ENCODE measurements around the gene ALX4.

Gene ALX4

GRCh38 chr11:44267006-44267749, 42.8 kb downstream of the ALX4 start:
- no peak for DNase-seq

GRCh38 chr11:44266056-44266780, 43.7 kb downstream of the ALX4 start:
- DNase-seq, result no peak

GRCh38 chr11:44264761-44265160, 45.2 kb downstream of the ALX4 start:
- DNase-seq, result no peak

- DNase-seq, result no peak
Measured at GRCh38 chr11:44264438-44264749, 45.5 kb downstream of the ALX4 start.

DNA sequence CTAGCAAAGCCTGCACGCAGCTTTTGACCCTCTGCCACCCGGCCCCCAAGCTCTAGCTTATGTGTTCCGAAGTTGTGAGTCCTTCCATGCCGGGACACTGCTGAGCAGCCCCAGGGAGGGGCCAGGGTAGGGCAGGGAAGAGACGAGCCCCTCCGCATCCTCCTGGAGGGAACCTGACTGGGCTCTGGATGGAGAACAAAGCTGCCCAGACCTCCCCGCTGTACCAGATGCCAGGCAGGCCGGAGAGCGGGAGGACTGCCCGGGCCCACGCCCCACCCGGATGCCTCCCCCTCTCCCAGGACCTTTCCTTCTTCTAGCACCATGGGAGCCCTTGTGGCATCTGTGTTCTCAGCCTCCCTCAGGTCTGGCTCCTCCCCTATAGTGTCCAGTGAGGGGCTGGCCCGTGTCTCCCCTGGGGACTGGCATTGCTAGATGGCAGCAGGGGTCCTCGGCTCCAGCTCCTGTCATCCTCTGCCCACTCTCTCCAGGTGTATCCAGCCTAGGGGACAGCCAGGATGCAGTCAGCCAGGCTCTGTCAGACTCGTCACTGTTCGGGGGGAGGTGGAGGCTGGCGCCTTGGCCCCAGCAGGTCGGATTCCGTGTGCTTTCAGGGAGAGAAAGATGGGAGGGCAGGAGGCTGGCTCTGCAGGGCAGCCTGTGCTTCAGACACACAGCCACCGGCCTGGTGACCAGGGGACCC, 46.1 kb downstream of the ALX4 start:
- DNase-seq, result no peak

DNA sequence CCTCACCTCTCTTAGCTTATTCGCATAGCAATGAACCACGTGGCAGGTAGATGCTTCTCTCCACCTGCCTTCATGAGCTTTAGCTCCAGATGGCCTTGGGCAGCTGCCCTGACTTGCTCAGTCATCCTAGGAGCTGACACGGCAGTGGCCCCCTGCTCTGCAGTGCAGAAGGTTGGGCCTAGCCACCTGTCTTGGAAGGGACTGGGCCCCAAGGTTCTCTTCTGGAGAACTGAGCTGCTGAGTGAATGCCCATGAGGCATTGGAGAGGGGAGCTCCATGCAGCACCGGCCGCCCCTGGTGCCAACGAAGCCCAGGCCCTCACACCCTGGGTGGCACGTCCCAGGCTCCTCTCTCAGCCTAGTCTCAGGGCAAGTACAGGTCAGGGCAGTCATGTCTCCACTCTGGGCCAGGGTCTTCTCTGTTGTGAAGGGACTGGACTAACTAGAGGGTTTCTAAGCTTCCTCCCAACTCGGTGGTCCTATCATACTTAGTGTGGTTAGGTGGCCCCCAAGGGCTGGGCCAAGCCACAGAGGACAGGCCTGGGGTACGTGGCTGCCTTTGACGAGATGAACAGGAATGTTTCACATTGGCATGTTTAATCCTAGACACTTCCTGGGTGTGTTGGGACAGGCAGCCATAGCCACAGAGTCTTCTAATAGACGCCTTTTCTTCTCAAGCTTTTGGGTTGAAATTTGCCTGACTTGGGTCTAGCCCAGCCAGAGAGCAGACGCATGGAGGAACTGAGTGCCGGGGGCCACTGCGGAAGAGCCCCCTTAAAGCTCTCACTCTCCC, 47.9 kb downstream of the ALX4 start:
- DNase-seq, result no peak

DNA sequence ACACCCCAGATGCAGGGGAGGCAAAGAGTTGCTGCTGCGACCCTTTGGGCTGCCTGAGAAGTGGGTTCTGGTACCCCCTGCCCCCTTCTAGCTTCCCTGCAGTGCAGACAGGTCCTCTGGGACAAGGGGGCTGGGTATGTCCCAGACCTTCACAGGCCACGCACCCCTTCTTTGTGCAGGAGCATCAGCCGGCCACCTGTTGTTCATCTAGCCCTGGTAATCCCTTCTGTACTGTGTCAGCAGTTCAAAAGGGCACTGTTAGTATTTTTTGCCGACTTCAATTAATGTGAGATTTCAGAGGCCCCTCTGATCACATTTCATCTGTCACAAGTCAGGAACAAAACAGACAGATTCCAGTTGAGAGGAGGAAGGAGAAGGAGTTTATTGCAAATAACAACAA, 49.9 kb downstream of the ALX4 start:
- DNase-seq, result no peak

DNA sequence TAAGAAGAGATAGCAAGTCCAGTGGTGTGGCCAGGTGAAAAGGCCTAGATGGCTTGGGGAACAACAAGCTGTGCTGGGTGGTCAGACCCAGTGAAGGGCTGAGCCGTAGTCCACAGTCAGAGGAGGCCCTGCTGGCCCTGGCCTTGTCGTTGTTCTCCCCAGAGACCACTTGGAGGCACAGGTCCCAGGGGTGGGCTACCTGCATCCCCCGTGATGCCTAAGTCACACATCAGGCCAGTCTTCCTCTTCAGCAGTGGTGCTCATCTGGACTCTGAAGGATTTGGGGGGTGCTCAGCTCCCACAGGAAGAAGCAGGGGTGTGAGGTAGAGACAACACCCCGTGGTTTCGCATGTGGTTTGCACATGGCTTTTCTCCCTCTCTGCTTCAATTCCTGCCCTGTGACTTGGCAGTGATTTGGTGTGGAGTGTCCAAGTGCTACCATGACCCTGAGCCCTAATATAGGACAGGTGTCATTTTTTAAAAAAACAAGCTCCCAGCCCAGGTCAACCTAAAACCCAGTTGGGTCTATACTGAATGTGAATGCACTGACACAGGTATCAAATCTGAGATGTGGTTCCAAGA, 51.0 kb downstream of the ALX4 start:
- DNase-seq, result no peak

GRCh38 chr11:44258190-44258489, 51.8 kb downstream of the ALX4 start:
- DNase-seq, result no peak

DNA sequence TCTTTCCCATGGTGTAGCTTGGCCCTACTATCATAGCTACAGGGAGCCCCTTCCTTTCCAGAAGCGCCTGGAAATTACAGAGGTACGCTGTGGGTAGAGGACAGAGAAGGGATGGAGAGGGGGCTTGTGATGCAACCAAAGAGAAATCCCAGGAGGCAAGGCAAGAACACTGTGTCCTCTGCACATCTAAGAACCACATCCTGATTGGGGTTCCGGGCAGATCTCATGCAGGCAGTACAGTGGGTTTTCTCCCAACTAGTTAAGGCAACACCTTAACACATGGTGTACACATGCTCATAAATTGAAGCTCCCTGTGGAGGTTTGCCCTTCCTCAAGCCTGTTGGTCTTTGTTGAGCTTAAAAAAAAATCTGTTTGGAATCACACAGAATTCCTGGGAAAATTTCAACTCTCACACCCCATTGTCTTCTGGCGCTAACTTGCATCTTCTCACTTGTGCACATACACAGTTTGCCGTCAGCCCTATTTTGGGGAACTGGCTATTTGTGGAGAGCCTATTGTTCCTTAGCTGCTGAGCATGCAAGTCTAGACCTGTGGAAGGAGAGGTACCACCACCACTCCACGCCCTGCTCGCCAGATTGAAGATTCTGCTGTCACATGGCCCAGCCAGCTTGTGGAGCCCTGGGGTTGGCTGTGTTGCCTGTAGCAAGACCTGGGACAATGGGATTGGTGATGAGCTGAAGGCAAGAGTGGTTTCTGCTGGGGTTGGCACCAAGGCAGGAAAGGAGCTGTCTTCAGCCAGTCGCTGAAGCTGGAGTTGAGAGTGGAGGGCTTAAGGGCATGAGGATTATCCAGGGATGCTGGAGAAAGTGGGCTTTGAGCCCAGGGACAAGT, 52.4 kb downstream of the ALX4 start:
- no peak for DNase-seq

DNA sequence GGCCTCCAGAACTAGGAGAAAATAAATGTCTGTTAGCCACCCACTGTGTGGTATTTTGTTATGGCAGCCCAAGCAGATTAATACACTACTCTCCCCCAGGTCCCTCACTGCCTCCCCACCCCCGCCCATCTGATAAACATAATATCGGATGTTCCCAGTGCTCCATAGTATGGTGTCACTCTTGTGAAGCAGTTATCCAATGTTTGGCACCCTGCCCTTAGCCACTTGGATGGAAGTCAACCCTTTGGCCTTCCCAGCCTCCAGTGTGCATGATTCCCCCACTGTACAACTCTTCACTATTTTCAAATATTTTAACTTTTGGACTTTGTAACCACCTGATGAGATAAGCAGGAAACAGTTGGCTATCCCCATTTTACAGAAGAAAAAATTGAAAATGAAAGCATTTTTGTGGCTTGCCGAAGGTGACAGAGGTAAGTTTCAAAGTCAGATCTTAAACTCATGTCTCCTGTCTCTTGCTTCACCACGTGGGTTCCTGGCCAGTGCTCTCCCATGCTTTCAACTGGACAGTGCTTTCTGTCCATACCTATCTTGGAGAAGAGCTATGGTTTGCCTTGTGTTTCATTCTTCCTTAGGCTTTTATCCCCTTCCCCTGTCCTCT, 53.2 kb downstream of the ALX4 start:
- no peak for DNase-seq

DNA sequence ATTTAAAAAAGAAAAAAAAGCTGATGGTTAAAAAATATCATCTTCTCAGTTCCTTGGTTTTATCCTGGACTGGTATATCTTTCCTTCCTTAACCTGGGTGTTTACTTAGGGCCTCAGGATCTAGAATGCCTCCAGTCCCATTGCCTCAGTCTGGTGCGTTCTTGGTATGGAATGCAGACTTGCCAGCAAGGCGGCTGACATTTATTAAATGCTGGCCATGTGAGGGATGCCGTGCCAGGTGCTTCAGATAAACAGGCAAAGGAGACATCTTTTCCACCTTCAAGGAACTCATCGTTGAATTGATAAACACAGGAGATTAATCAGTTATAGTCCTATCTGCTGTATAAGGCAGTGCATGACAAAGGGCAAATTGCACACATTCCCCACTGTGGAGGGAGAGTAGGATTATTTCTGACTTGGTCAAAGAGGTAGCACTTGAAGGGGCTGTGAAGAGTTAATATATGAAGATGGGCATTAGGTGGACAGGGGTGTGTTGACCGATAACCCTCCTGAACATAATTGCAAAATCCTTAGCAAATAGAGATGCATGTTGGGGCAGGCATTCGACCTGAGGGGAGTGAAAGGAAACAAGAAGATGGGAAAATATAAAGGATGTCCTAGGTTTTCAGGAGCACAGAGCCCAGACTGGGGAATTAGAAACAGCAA, 54.4 kb downstream of the ALX4 start:
- no peak for DNase-seq

DNA sequence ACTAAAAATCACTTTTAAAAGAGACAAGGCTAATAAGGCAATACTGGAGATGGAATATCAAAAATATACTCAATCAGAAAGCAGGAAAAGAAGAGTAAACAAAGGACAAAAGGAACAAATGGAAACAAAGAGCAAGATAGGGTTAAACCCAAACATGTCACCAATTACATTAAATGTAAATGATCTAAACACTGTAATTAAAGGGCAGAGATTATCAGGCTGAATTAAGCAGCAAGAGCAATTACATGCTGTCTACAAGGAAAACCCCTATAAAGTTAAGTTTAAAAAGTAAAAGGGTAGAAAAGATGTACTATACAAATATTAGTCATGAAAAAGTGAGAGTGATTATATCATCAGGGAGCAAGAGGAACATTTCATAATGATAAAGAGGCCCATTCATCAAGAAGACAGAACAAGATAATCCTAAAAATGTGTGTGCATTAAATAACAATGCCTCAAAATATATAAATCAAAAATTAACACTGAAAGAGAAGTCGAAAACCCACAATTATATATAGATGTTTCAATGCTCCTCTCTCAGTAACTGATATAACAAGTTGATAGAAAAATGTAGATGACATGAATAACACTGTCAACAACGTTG, 56.8 kb downstream of the ALX4 start:
- no peak for DNase-seq

- no peak for DNase-seq
Measured at GRCh38 chr11:44250421-44250820, 59.5 kb downstream of the ALX4 start.

GRCh38 chr11:44248109-44248508, 61.8 kb downstream of the ALX4 start:
- DNase-seq, result no peak

GRCh38 chr11:44247508-44247907, 62.4 kb downstream of the ALX4 start:
- no peak for DNase-seq

DNA sequence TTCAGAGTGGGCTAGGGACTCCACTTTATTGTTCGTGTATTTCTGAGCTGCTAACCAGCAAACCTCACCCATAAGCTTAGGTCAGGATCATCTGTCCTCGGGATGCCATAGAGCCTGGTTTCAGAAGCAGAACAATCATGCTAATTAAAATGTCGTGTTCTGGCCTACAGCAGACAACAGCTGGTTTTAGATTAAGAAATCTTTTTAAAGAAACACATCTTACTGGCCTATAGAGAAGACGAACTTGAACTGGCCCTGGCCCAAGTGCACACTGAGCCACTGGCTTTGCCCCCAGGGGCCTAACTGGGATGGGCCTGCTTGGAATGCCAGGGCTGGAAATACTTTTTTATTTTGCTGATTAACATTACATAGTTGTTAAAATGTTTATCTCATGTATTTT, 63.2 kb downstream of the ALX4 start:
- no peak for DNase-seq

- no peak for DNase-seq
Measured at GRCh38 chr11:44244639-44245310, 65.2 kb downstream of the ALX4 start.

GRCh38 chr11:44243595-44244343, 66.2 kb downstream of the ALX4 start:
- no peak for DNase-seq

Data from NCI-H146 (cell line).